HG02973 (cell line): ENCODE data around the gene QRFP.

Experiments used
- ATAC-seq: cut with Tn5 transposase; IDR thresholded peaks from one replicate; pipeline ENCODE4 v1.9.1; 2021; ENCODE audit warnings: moderate library complexity; ENCODE audit not compliant: unreplicated experiment

Gene QRFP

GRCh38 chr9:130896233-130897014, at the start of gene QRFP:
TSS of gene QRFP (minus strand) at chr9:130896812. CDS start at chr9:130893838, 2,974 bp downstream.
- no peak for ATAC-seq

GRCh38 chr9:130945173-130945572, 48.6 kb upstream of the QRFP start:
- no peak for ATAC-seq

- ATAC-seq: no peak
Measured at GRCh38 chr9:130944510-130945058, 48.0 kb upstream of the QRFP start.

GRCh38 chr9:130943777-130944176, 47.2 kb upstream of the QRFP start:
- ATAC-seq: no peak

- no peak for ATAC-seq
Measured at GRCh38 chr9:130943221-130943620, 46.6 kb upstream of the QRFP start.

- ATAC-seq: no peak
Measured at GRCh38 chr9:130942679-130943078, 46.1 kb upstream of the QRFP start.

- ATAC-seq: no peak
Measured at GRCh38 chr9:130942084-130942483, 45.5 kb upstream of the QRFP start.

- ATAC-seq: no peak
Measured at GRCh38 chr9:130940693-130941576, 44.3 kb upstream of the QRFP start.

- no peak for ATAC-seq
Measured at GRCh38 chr9:130940027-130940549, 43.5 kb upstream of the QRFP start.

- no peak for ATAC-seq
Measured at GRCh38 chr9:130939405-130940026, 42.9 kb upstream of the QRFP start.

- no peak for ATAC-seq
Measured at GRCh38 chr9:130938652-130939404, 42.2 kb upstream of the QRFP start, which contains the start of gene FIBCD1. TSS of gene FIBCD1 (minus strand) at chr9:130939247. CDS start at chr9:130938607, 640 bp downstream.

- no peak for ATAC-seq
Measured at GRCh38 chr9:130938184-130938651, 41.6 kb upstream of the QRFP start.

GRCh38 chr9:130937146-130938076, 40.8 kb upstream of the QRFP start:
- no peak for ATAC-seq

GRCh38 chr9:130936285-130937117, 39.9 kb upstream of the QRFP start:
- ATAC-seq: no peak

- no peak for ATAC-seq
Measured at GRCh38 chr9:130935648-130936271, 39.1 kb upstream of the QRFP start.

GRCh38 chr9:130934702-130935647, 38.4 kb upstream of the QRFP start:
- ATAC-seq: no peak
